GM12878 (cell line): ENCODE data around the gene ZMYND19.

Experiments
- CEBPB ChIP-seq, 2 experiments: fragments of 150-350 bp in 1 of 2; IDR thresholded peaks; 2 replicates each; pipeline ENCODE4 v1.6.1; 2012 to 2014; ENCODE audit warnings: low read depth in 2 of 2, low read length in 2 of 2, borderline replicate concordance in 1 of 2, inconsistent platforms in 1 of 2
- CEBPZ ChIP-seq: fragments of 150-350 bp; IDR thresholded peaks from 2 replicates; pipeline ENCODE4 v1.6.1; 2016; ENCODE audit warnings: low read depth, low read length
- KDM1A ChIP-seq: fragments of 200-600 bp; sonication (generic); IDR thresholded peaks from 2 replicates; pipeline ENCODE4 v1.6.1; 2016; ENCODE audit warnings: borderline replicate concordance
- PRDM15 ChIP-seq: fragments of 450-650 bp; formaldehyde crosslinking; IDR thresholded peaks from 2 replicates; pipeline ENCODE4 v1.4.0; 2020; ENCODE audit warnings: mild to moderate bottlenecking, moderate library complexity
- RAD21 ChIP-seq: IDR thresholded peaks from 2 replicates; pipeline ENCODE4 v1.6.1; 2011; ENCODE audit warnings: mild to moderate bottlenecking, low read depth, low read length, moderate library complexity; ENCODE audit not compliant: insufficient read depth
- SMAD1 ChIP-seq: fragments of 450-650 bp; IDR thresholded peaks from 2 replicates; pipeline ENCODE4 v1.6.1; 2018; ENCODE audit warnings: mild to moderate bottlenecking, low read depth; ENCODE audit not compliant: partially characterized antibody
- TF ChIP-seq, protein P1 (sequence below): IDR thresholded peaks from 2 replicates; pipeline ENCODE4 v1.6.1; 2012; ENCODE audit warnings: low read depth, low read length, improper control_type of control experiment
- TF ChIP-seq, protein P2 (sequence below), 3 experiments: IDR thresholded peaks in 2 of 3; conservative IDR thresholded peaks in 1 of 3; 2 replicates each; pipeline ENCODE4 v1.5.1; 2011; ENCODE audit warnings: low read depth in 3 of 3, low read length in 3 of 3, mild to moderate bottlenecking in 3 of 3, control low read depth in 2 of 3, moderate library complexity in 2 of 3, inconsistent platforms in 1 of 3, mixed read lengths in 1 of 3; ENCODE audit not compliant: control insufficient read depth in 2 of 3, insufficient read depth in 1 of 3; ENCODE audit errors: extremely low read depth in 1 of 3

GRCh38 chr9:137613259-137613658 lies 22.9 kb upstream of the ZMYND19 start:
- TF ChIP-seq SMAD1, result no peak
- TF ChIP-seq, protein P1, sequence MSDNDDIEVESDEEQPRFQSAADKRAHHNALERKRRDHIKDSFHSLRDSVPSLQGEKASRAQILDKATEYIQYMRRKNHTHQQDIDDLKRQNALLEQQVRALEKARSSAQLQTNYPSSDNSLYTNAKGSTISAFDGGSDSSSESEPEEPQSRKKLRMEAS, result no peak
- TF ChIP-seq CEBPZ, result no peak
- TF ChIP-seq, protein P2, sequence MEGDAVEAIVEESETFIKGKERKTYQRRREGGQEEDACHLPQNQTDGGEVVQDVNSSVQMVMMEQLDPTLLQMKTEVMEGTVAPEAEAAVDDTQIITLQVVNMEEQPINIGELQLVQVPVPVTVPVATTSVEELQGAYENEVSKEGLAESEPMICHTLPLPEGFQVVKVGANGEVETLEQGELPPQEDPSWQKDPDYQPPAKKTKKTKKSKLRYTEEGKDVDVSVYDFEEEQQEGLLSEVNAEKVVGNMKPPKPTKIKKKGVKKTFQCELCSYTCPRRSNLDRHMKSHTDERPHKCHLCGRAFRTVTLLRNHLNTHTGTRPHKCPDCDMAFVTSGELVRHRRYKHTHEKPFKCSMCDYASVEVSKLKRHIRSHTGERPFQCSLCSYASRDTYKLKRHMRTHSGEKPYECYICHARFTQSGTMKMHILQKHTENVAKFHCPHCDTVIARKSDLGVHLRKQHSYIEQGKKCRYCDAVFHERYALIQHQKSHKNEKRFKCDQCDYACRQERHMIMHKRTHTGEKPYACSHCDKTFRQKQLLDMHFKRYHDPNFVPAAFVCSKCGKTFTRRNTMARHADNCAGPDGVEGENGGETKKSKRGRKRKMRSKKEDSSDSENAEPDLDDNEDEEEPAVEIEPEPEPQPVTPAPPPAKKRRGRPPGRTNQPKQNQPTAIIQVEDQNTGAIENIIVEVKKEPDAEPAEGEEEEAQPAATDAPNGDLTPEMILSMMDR (IDR thresholded peaks at IDR 0.05 in 2 of 3, conservative IDR thresholded peaks at IDR 0.05 in 1 of 3; ENCODE audit: control insufficient read depth in 2 of 3, extremely low read depth in 1 of 3, insufficient read depth in 1 of 3, low read depth in 3 of 3, low read length in 3 of 3), result no peak
- TF ChIP-seq CEBPB (IDR thresholded peaks at IDR 0.05; ENCODE audit: borderline replicate concordance in 1 of 2, low read depth in 2 of 2, low read length in 2 of 2), result no peak
- no peak for TF ChIP-seq PRDM15 (CRISPR knock-in tag)
- no peak for TF ChIP-seq RAD21
- TF ChIP-seq KDM1A, result no peak
